Panc1 (cell line): ENCODE data around the gene ACYP2.

Source experiments
- CTCF ChIP-seq: fragments of 450-650 bp; IDR thresholded peaks from 2 replicates; pipeline ENCODE4 v1.5.1; 2017; ENCODE audit warnings: mild to moderate bottlenecking
- SIN3A ChIP-seq: IDR thresholded peaks from 2 replicates; pipeline ENCODE4 v1.6.1; 2012; ENCODE audit warnings: low read depth, mild to moderate bottlenecking, low read length, moderate library complexity, borderline replicate concordance; ENCODE audit not compliant: insufficient read depth
- TCF7L2 ChIP-seq: IDR thresholded peaks from 2 replicates; pipeline ENCODE4 v1.6.1; 2011; ENCODE audit warnings: mild to moderate bottlenecking, low read depth, low read length, inconsistent platforms

- TF ChIP-seq CTCF (no peak), SIN3A (no peak), TCF7L2 (no peak)
Measured at GRCh38 chr2:54260241-54260595, 144.8 kb downstream of the ACYP2 start.
